Peyer's patch (tissue), 4 donors: ENCODE results near the gene PTH1R. TPM values are rescaled to one million over a fixed set of nuclear protein-coding genes. Genes with fewer than 3 reads are reported as not detected.

Experiments used
- DNase-seq, 3 donors: peaks; one replicate each; pipeline ENCODE4 v3.0.0-alpha.2; 2017 to 2019
- H3K27ac ChIP-seq, 4 donors: fragments of 200-600 bp; sonication (generic); one replicate each; pipeline ENCODE4 v1.5.1; 2016 to 2019
- H3K27me3 ChIP-seq, 2 donors: fragments of 200-600 bp; sonication (generic); one replicate each; pipeline ENCODE4 v1.5.1; 2019
- H3K36me3 ChIP-seq, 3 donors: fragments of 200-600 bp; sonication (generic); one replicate each; pipeline ENCODE4 v1.5.1; 2016 to 2019
- H3K4me1 ChIP-seq, 4 donors: fragments of 200-600 bp; sonication (generic); one replicate each; pipeline ENCODE4 v1.5.1; 2016 to 2019
- H3K4me3 ChIP-seq, 4 donors: fragments of 200-600 bp; sonication (generic); 1 replicate in 3 of 4; 2 replicates in 1 of 4; pipeline ENCODE4 v1.5.1; 2016 to 2019; ENCODE audit warnings: mild to moderate bottlenecking in 1 of 4
- H3K9me3 ChIP-seq, 4 donors: fragments of 200-600 bp; sonication (generic); one replicate each; pipeline ENCODE4 v1.5.1; 2016 to 2019; ENCODE audit warnings: mild to moderate bottlenecking in 1 of 4
- POLR2A ChIP-seq, 2 donors: fragments of 450-650 bp; IDR thresholded peaks; one replicate each; pipeline ENCODE4 v1.5.1; 2017; ENCODE audit warnings: antibody characterized with exemption in 2 of 2, mild to moderate bottlenecking in 2 of 2, moderate library complexity in 2 of 2
- total RNA-seq, 4 donors: library from RNA; depleted of rRNA; stranded (reverse); fragments of >200 nt; gene quantifications; one replicate each; pipeline ENCODE4 v1.1.0, GENCODE V29; 2016
- TF ChIP-seq, protein P1 (sequence below), 6 experiments: fragments of 450-650 bp in 4 of 6; fragments of 200-600 bp in 2 of 6; sonication (generic) in 1 of 6; IDR thresholded peaks; one replicate each; pipeline ENCODE4 v1.5.1; 2017 to 2019; ENCODE audit warnings: antibody characterized with exemption in 6 of 6, mild to moderate bottlenecking in 3 of 6, moderate library complexity in 1 of 6

PTH1R gene
- total RNA-seq, result 10 to 100 TPM in 1 of 4 donors, 1 to 10 TPM in 3; 2.4 to 12.4 (median 5.7) TPM

- TF ChIP-seq POLR2A (IDR thresholded peaks at IDR 0.05), result no peak
- TF ChIP-seq, protein P1, sequence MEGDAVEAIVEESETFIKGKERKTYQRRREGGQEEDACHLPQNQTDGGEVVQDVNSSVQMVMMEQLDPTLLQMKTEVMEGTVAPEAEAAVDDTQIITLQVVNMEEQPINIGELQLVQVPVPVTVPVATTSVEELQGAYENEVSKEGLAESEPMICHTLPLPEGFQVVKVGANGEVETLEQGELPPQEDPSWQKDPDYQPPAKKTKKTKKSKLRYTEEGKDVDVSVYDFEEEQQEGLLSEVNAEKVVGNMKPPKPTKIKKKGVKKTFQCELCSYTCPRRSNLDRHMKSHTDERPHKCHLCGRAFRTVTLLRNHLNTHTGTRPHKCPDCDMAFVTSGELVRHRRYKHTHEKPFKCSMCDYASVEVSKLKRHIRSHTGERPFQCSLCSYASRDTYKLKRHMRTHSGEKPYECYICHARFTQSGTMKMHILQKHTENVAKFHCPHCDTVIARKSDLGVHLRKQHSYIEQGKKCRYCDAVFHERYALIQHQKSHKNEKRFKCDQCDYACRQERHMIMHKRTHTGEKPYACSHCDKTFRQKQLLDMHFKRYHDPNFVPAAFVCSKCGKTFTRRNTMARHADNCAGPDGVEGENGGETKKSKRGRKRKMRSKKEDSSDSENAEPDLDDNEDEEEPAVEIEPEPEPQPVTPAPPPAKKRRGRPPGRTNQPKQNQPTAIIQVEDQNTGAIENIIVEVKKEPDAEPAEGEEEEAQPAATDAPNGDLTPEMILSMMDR (IDR thresholded peaks at IDR 0.05), result no peak
- no peaks in the 10 kb centered on the region for H3K36me3 ChIP-seq
- H3K4me3 ChIP-seq, result no peak within 1 kb of the TSS
- H3K27me3 ChIP-seq, result peaks cover 0 to 14% of the 10 kb centered on the region in 2 donors
- no peaks in the 10 kb centered on the region for H3K9me3 ChIP-seq
- H3K4me1 ChIP-seq, result peaks cover 0 to 15% (median 10%) of the 10 kb centered on the region in 4 donors
- H3K27ac ChIP-seq, result no peak within 1 kb of the TSS
- DNase-seq, result no peak
These were observed at the start of gene PTH1R for GRCh38 chr3:46877406-46878125. TSS of gene PTH1R (plus strand) at chr3:46877721. CDS start at chr3:46883560, 5,839 bp downstream.

DNA sequence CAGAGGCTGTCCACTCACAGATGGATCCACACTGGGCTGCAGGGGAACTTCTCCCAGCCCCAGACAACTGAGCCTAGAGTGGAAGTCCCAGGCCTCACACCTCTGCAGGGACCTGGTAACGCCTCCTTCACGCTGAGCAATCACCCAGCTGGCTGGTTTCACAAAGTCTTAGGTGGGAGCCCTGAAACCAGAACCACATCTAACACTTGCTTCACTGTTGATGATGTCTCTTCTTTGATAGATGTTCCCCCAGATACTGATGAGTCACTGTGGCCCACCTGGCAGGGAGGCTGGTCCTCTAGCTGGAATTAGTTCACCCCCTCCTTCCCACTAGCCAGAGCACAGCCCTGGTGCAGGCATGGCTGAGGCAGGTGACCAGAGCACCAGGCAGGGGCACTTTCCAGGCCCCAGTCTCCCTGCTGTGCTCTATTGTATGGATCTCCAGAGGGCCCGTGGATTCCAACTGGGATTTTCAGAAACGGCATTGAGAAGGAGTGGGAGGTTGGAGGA lies 47.8 kb upstream of the PTH1R start:
- Histone ChIP-seq H3K4me3 (no peak overlapping the region), H3K4me1 (no peaks in the 10 kb centered on the region), H3K9me3 (no peaks in the 10 kb centered on the region), H3K27ac (no peak overlapping the region), H3K27me3 (no peaks in the 10 kb centered on the region), H3K36me3 (no peaks in the 10 kb centered on the region)
- DNase-seq, result no peak
- TF ChIP-seq, protein P1 (IDR thresholded peaks at IDR 0.05), result no peak
- no peak for TF ChIP-seq POLR2A (IDR thresholded peaks at IDR 0.05)

DNA sequence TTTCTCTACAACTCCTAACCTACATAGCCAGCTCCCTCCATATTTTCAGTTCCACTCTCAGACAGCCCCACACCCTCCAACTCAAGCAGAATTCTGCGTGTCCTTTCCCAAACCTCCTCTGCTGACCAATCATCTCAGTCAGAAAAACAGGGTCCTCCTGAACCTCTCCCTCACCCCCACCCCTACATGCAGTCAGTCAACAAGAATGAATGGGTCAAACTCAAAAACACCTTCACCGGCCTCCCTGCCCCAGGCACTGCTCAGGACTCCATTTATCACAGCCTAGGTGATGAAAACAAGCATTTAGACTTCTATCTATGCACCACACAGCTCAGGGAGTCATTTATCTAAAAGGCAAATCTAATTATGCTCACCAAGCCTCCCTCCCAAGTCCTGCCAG lies 46.7 kb upstream of the PTH1R start:
- no peaks in the 10 kb centered on the region for H3K36me3 ChIP-seq
- DNase-seq, result no peak

DNA sequence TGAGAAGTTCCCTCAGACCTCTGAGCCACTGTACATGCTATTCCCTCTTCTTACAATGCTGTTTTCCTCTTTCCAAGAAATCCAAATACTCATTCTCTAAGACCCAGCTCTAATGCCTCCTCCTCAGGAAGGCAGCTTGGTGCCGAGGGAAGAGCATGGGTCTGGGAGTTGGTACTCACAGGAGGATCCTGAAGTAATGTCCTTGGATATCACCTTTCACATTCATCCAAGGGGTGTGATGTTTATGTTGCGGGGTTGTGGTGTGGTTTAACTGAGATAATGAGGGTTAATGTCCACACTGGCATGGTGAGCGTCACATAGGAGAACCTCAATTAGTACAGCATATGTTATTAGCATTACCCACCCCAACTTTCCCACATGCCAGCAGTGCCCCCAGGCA lies 46.2 kb upstream of the PTH1R start:
- Histone ChIP-seq H3K9me3 (no peaks in the 10 kb centered on the region), H3K4me3 (no peak overlapping the region), H3K4me1 (no peaks in the 10 kb centered on the region), H3K27me3 (no peaks in the 10 kb centered on the region), H3K36me3 (no peaks in the 10 kb centered on the region), H3K27ac (no peak overlapping the region)
- TF ChIP-seq, protein P1 (IDR thresholded peaks at IDR 0.05), result no peak
- TF ChIP-seq POLR2A (IDR thresholded peaks at IDR 0.05), result no peak
- DNase-seq, result no peak

More for the DNA sequence above, 46.7 kb upstream of the PTH1R start:
- no peak overlapping the region for H3K4me3 ChIP-seq
- H3K27me3 ChIP-seq, result no peaks in the 10 kb centered on the region
- no peak overlapping the region for H3K27ac ChIP-seq
- H3K4me1 ChIP-seq, result no peaks in the 10 kb centered on the region
- TF ChIP-seq, protein P1 (IDR thresholded peaks at IDR 0.05), result no peak
- TF ChIP-seq POLR2A (IDR thresholded peaks at IDR 0.05), result no peak
- H3K9me3 ChIP-seq, result no peaks in the 10 kb centered on the region

DNA sequence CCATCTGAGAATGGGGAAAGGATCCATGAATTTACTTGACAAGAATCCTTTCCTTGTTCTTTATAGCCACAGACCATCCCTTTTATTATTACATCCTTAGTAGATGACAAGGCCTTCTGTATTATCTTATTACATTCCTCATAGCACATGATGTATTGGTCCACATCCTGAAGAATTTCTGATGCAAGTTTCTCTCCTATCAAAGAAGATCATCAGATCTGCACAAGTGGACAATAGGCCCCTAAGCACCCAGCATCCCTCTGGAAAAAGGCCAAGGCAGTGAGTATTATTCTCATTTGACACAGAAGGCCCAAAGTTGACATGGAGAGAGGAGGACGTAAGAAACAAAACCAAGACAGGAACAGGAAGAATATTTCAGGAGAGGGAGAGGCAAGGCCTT lies 45.7 kb upstream of the PTH1R start:
- Histone ChIP-seq H3K4me3 (no peak overlapping the region), H3K36me3 (no peaks in the 10 kb centered on the region), H3K27me3 (no peaks in the 10 kb centered on the region), H3K27ac (no peak overlapping the region), H3K4me1 (no peaks in the 10 kb centered on the region), H3K9me3 (no peaks in the 10 kb centered on the region)
- no peak for DNase-seq
- TF ChIP-seq POLR2A (IDR thresholded peaks at IDR 0.05), result no peak
- TF ChIP-seq, protein P1 (IDR thresholded peaks at IDR 0.05), result no peak
